Activated T-cell treated with anti-CD3 and anti-CD28 coated beads for 4 hours (primary cell): ENCODE data around the gene CDH6.

Experiments
- DNase-seq: peaks from one replicate; pipeline ENCODE4 v3.0.0-alpha.2; 2020

The CDH6 gene

GRCh38 chr5:31193591-31194467 lies at the start of gene CDH6:
Gene CDH6 (plus strand): TSS chr5:31193686. CDS start chr5:31267474, 73,788 bp downstream.
- no peak for DNase-seq

DNA sequence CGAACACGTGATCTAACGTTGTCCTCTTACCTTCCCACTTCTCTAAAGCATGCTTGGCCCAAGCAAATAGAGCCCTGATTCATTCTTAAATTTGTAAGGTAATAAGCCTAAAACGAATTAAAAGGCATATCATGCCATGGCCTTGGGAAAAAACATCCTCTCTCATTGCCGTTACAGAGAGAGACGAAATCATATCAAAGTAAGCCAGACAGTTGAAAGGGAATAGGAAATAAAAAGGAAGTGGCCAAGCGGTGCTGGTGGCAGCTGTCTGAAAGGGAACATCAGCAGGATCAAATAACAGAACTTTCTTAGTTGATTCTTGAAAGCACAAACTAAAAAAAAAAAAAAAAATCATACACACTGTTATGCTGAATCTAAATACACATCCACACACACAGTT lies 49.1 kb upstream of the CDH6 start:
- DNase-seq = no peak

- no peak for DNase-seq
Observed at GRCh38 chr5:31148959-31149475, 44.5 kb upstream of the CDH6 start.

DNA sequence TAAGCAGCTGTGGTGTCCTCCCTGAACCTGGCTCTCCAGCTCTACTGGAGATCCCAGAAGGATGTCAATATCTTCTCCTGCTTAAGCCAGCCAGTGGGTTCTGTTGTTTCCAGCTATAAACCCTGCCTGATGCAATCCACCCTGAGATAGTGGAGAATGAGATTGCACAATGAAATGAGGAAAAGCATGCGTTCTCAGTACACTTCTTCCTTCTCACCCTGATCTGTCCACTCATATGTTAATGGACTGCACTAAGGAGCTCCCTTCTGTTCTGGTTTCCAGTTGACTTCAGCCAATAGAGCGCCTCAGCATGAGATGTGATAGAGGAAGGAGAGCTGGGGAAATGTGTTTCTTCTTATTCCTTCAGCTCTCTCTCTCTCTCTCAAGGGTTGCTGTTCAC lies 40.0 kb upstream of the CDH6 start:
- DNase-seq = no peak

DNA sequence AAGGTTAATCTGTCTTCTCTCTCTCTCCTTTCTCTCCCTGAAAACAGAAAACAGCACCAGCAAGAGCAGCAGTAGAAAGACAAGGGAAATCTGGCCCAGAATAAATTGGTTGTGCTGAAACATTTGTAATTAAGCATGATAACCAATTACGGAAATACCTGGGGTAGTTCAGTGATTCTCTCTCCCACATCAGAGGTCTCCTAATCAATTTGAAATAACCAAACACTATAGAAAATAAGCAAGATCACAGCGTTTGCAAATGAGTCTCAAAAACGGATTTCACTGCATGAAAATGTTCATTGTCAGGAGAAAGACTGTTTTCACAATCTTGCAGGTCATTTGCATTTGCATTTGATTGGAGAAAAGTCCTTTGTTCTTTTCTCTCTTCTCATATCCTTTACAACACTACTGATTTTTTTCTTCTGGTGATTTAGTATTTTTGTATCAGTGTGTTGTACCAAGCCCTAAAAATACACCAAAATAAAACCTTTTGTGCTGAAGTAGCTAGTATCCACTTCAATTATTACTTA lies 36.8 kb upstream of the CDH6 start:
- DNase-seq = no peak

DNA sequence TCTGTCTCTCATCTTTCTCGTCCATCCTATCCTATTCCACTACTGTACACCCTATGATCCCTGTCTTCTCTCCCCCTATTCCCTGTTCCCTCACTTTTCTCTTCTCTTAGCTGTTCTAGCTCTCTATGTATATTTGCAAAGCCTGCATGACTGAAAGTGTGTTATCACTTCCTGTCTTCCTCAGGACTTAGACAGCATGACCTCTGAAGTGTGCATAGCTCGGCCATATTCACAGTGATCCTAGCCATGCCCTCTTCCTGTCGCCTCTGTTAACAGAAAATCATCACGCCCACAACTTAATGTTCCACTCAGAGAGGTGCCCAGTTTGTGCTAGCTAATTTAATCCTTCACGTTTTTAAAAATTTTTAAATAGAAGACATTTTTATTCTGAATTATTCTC lies 35.8 kb upstream of the CDH6 start:
- no peak for DNase-seq

GRCh38 chr5:31158686-31159085 lies 34.8 kb upstream of the CDH6 start:
- DNase-seq = no peak

DNA sequence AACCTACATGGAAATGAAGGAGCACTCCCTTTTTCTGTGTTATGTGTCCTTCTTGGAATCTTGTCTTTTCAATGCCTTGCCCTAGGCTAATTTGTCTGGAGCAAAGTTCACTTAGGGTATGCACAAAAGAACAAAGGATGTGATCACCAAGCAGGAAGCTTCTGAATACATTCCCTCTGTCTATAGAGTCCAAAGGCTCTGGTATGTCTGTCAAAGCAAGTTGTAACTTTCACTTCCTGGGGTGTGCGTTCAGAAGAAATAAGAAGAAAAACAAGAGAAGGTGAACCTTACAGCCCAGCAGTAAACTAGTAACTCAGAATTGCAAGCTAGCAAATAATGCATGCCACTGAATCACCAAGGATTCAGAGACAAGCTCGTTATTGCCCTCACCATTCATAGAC lies 31.7 kb upstream of the CDH6 start:
- no peak for DNase-seq

GRCh38 chr5:31165729-31166128 lies 27.8 kb upstream of the CDH6 start:
- no peak for DNase-seq

GRCh38 chr5:31169379-31169778 lies 24.1 kb upstream of the CDH6 start:
- DNase-seq = no peak

DNA sequence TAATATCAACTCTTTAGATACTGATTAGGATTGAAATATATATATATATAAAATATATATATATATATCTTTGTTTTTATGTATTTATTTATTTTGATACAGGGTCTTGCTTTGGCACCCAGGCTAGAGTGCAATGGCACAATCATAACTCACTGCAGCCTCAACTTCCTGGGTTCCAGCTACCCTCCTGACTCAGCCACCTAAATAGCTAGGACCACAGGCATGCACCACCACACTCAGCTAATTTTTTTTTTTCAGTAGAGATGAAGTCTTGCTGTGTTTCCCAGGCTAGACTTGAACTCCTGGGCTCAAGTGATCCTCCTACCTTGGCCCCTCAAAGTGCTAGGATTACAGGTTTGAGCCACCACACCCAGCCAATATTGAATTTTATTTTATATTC lies 20.6 kb upstream of the CDH6 start:
- DNase-seq = no peak

- DNase-seq = no peak
Observed at GRCh38 chr5:31173614-31174013, 19.9 kb upstream of the CDH6 start.

DNA sequence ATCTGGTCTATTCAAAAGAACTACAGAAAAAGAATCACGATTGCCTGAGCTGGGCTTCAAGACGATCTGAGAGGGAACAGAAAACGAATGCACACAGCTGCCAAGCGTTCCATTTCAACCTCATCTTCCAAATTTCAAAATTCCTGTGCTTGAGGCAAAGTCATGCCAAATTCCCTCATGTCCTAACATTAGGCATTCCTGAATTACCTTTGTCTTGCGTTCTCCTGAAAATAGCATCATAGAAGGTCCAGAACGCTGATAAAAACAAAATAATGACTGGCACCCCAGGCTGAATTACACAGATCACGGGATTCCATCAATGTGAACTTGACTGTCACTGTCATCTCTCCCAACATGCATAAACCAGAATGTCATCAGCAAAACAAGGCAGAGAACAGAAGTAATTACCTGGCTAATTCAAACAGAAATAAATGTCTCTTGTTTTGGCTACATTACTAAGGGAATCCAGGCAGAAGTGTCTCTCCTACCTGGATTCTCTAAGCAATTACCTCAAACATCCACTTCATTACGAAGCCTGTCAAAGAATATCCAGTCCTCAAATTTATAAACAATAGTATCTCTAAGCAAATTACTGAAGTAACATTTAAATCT lies 12.0 kb upstream of the CDH6 start:
- no peak for DNase-seq

DNA sequence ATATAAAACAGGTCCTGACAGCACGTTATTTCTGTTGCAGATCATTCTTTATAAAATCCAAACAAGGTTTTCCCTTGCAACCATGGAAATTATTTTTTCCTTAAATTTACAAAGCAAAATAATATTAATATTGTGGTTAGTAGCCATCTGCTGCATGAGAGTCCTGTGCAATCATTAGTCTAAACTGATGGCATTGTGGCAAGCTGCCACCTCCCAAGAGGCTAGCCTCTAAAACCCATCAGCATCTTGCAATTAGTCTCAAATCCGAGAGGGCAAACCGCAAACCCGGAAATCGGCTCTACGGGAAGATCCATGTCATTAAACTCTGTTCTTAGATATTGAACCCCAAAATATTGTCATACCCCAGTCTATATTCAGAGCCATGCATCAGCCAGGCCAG lies 11.3 kb upstream of the CDH6 start:
- DNase-seq = no peak

GRCh38 chr5:31185951-31186350 lies 7.5 kb upstream of the CDH6 start:
- no peak for DNase-seq

- DNase-seq = no peak
Observed at GRCh38 chr5:31186672-31187267, 6.7 kb upstream of the CDH6 start.

- DNase-seq = no peak
Observed at GRCh38 chr5:31187591-31187990, 5.9 kb upstream of the CDH6 start.

DNA sequence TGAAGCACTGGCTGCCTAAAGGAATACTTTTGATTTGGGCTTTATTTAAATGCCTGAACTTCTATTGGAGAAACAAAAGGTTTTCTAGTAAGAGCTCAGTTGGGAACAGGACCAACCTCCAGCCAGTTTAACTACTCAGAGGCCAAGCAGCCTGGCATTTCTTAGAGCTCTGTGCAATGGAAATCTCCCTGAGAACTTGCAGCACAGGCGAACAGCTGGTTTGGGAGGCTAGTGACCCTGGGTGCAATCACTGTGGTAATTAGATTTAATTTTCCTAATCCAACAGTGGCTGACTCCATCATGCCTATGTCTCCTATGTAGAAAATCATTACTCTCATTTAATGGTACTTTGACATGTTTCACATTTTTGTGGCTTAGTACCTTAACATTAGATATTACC lies 1.0 kb upstream of the CDH6 start:
- no peak for DNase-seq

DNA sequence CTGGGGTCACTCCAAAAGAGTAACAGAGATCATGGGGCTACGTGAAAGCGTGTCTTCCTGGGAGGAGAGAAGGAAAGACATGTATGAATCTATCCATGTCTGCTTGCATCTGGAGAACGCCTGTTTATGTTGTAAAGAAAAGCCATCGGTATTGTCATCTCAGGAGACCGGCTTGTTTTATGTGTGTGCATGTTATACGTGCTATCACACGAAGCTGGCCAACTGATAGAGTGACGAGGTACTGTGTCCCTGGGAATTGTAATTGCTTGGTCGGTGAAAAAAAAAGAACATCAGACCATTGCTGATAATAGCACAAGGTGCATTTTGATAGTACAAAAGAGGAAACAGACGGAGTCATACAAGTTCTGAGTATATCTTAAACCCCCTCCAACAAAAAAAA lies 370 bp upstream of the CDH6 start:
- DNase-seq = no peak

- DNase-seq = no peak
Observed at GRCh38 chr5:31194468-31194813, 955 bp downstream of the CDH6 start.

DNA sequence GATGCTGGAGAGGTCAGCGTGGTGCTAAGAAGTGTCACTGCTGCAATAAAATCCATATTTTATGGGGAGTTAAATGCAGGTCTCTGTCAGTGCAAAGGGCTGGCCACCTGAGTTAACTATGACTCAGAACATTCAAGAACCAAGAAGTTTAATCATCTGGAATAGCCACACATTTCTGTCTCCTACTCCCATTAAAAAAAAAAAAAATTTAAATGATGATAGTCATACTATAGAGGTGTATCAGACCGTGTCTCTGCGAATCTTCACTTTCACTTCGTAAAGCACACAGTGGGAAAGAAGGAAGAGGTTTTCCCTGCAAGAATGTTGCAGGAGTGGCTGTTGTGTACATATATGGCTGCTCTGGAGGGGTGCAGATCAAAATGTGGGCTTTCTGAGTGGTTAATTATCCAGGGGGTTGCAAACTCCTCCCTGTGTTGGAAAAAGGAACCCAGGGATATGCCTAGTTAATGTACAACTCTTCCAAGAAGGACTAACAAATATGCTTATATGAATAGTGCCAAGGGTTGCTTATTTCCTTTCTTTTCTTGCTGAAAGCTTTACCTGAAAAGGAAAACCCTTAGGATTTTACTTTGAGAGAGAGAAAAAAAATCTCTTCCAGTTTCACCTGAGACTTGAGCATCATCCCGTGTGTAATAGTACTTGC lies 1.5 kb downstream of the CDH6 start:
- no peak for DNase-seq

GRCh38 chr5:31196309-31196708 lies 2.8 kb downstream of the CDH6 start:
- no peak for DNase-seq

GRCh38 chr5:31197183-31197582 lies 3.7 kb downstream of the CDH6 start:
- DNase-seq = no peak
